ENCODE measurements around the gene NMBR. TPM values are rescaled to one million over a fixed set of nuclear protein-coding genes. Genes with fewer than 3 reads are reported as not detected.
"Not testable (repeated sequence)": the region's sequence is repeated elsewhere in the genome, so short reads cannot be mapped to it uniquely, and the experiment has no call there.

NMBR gene
- total RNA-seq, 1 donor from 2014 or later: not detected

- DNase-seq (ENCODE audit: low spot score): no peak
Measured at GRCh38 chr6:142058551-142059290, 88.2 kb downstream of the NMBR start.

DNA sequence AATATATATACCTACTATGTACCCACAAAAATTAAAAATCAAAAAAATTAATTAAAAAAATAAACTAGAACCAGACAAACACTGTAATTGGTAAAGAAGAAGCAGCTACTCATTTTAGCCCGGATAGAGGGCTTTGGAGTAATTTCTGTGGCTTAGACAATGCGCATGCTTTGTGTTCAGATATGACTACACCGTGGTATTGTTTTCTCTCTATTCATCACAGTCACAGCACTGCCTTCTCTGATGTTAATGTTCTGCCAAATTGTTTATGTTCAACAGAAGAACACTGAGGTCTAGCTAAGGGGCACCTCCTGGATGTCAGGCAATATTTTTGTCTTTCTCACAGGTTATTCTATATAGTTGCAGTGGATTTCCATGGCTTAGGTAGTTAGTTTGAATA is 91.7 kb downstream of the NMBR start:
- no peak for DNase-seq (ENCODE audit: low spot score)

- no peak for DNase-seq (ENCODE audit: low spot score)
Measured at GRCh38 chr6:142051404-142051803, 95.5 kb downstream of the NMBR start.

DNA sequence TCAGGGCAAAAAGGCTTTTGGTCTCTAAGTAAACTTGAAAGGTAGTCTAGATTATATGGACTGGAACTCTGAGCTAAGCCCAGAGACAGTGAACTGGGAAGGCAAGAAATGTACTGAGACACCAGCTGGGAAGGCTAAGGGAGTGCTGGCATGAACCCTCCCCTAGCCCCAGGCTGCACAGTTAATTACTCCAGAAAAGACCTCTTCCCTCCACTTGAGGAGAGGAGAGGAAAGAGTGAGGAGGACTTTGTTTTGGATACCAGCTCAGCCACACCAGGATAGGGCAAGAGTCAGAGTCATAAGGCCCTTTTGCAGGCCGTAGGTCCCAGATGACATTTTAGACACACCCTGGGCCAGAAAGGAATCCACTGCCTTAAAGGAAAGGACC is 98.3 kb downstream of the NMBR start:
- DNase-seq (ENCODE audit: low spot score): no peak

GRCh38 chr6:142047934-142048592 is 98.9 kb downstream of the NMBR start:
- DNase-seq (ENCODE audit: low spot score): no peak

GRCh38 chr6:142045380-142046278 is 101.3 kb downstream of the NMBR start:
- no peak for DNase-seq (ENCODE audit: low spot score)

DNA sequence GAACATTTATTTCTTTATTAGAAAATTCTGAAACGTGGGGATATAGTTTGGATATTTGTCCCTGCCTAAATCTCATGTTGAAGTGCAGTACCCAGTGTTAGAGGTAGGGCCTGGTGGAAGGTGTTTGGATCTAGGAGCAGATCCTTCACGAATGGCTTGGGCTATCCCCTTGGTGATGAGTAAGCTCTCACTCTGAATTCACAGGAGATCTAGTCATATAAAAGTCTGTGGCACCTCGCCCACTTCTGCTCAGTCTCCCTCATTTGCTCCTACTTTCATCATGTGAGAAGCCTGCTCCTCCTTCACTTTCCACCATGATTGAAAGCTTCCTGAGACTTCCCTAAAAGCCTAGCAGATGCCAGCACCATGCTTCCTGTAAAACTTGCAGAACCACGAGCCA is 111.0 kb downstream of the NMBR start:
- DNase-seq (ENCODE audit: low spot score): no peak

DNA sequence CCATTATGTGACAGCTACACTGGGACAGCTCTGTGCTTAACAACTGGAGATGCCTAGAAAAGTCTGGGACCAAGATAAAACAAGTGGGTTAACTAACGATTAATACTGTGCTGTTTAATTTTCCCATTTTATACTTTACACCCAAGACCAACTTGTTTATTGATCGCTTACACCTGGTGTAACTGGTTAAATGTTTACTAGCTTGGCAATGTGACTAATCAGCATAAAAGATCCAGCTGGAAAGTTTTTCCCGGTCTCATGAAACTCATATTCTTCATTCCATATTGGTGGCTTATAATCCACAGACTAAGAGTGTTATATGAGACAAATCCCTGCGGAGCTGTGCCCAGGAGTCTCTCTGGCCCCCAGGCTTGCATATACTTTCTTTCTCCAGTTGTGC is 115.9 kb downstream of the NMBR start:
- DNase-seq (ENCODE audit: low spot score): no peak

DNA sequence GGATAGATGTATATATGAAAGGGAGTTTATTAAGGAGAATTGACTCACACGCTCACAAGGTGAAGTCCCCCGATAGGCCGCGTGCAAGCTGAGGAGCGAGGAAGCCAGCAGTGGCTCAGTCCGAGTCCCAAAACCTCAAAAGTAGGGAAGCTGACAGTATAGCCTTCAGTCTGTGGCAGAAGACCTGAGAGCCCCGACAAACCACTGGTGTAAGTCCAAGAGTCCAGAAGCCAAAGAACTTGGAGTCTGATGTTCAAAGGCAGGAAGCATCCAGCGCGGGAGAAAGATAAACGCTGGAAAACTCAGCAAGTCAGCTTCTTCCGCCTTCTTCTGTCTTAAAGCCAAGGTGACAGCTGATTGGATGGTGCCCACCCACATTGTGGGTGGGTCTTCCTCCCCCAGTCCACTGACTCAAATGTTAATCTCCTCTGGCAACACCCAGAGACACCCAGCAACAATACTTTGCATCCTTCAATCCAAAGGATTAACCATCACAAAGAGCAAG is 116.8 kb downstream of the NMBR start:
- DNase-seq (ENCODE audit: low spot score): no peak

DNA sequence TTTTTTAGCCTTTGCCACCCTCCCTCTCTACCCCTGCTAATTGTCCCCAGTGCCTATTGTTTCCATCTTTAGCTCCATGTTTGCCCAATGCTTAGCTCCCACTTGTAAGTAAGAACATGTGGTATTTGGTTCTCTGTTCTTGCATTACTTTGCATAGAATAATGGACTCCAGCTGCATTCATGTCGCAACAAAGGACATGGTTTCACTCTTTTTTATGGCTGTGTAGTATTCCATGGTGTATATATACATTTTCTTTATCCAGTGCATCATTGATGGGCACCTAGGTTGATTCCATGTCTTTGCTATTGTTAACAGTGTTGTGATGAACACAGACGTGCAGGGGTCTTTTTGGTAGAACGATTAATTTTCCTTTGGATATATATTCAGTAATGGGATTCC is 118.4 kb downstream of the NMBR start:
- DNase-seq (ENCODE audit: low spot score): no peak

DNA sequence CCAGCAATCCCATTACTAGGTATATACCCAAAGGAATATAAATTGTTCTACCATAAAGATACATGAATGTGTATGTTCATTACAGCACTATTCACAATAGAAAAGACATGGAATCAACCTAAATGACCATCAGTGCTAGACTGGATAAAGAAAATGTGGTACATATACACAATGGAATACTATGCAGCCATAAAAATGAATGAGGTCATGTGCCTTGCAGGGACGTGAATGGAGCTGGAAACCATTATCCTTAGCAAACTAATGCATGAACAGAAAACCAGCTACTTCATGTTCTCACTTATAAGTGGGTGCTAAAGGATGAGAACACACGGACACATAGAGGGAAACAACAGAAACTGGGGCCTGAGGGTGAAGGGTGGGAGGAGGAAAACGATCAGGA is 119.1 kb downstream of the NMBR start:
- not testable (repeated sequence) for DNase-seq (ENCODE audit: low spot score)

GRCh38 chr6:142027074-142027473 is 119.8 kb downstream of the NMBR start:
- DNase-seq (ENCODE audit: low spot score): no peak

- no peak for DNase-seq (ENCODE audit: low spot score)
Measured at GRCh38 chr6:142026471-142026870, 120.5 kb downstream of the NMBR start.

Other genes with a start within 250 kb of the NMBR start
- gene GJE1, start 14.2 kb downstream of the NMBR start, total RNA-seq: not detected
- gene VTA1, start 141 bp upstream of the NMBR start, total RNA-seq: 42.3 TPM
- 145 TPM for gene ADGRG6, start 154.9 kb upstream of the NMBR start, total RNA-seq